HCT116 (cell line): ENCODE data around the gene ITGAL. TPM values are rescaled to one million over a fixed set of nuclear protein-coding genes. Genes with fewer than 3 reads are reported as not detected.

Source experiments
- ATAC-seq: fragments of 200-7000 bp; cut with Tn5 transposase; 2 replicates; pipeline ENCODE4 v1.9.1; 2020; ENCODE audit warnings: mild to moderate bottlenecking, moderate library complexity
- BruUV-seq: library from RNA; stranded (reverse); fragments of 400-500 nt; replicated peaks from 2 replicates; lab custom pipeline; 2021; lab: Mats Ljungman, UMichigan
- CTCF ChIA-PET: fragments of 300-600 bp; sonication (Branson Sonifier 250); formaldehyde crosslinking; loops from one replicate; lab custom pipeline; 2021; ENCODE audit warnings: antibody characterized with exemption; lab: Charles Lee
- POLR2A ChIA-PET: fragments of 300-600, 350-600 bp; sonication (Branson Sonifier 250); formaldehyde crosslinking; loops from one replicate; lab custom pipeline; 2021; ENCODE audit warnings: antibody characterized with exemption; lab: Charles Lee
- RAD21 ChIA-PET, 2 experiments: fragments of 300-600 bp; sonication (Branson Sonifier 250); formaldehyde crosslinking; loops; one replicate each; lab custom pipeline; 2023; ENCODE audit warnings: low total read pairs in 2 of 2; ENCODE audit not compliant: uncharacterized antibody in 2 of 2, unreplicated experiment in 2 of 2, low non-redundant PET in 1 of 2; lab: Charles Lee
- DNase-seq: peaks from one replicate; pipeline ENCODE4 v3.0.0-alpha.2; 2010; ENCODE audit warnings: low read depth, low spot score
- H2AFZ ChIP-seq: fragments of 200-600 bp; shearing (Covaris generic), sonication (generic); 2 replicates; pipeline ENCODE4 v1.6.1; 2017; ENCODE audit warnings: low read depth, mixed run types, mixed read lengths, antibody characterized with exemption, low read length; ENCODE audit not compliant: poor library complexity, severe bottlenecking
- H3K27ac ChIP-seq: 2 replicates; pipeline ENCODE4 v1.5.1; 2012; ENCODE audit warnings: low read depth, low read length
- H3K27me3 ChIP-seq: fragments of 200-600 bp; sonication (generic); 2 replicates; pipeline ENCODE4 v1.6.1; 2016; ENCODE audit warnings: mixed run types, low read length, mixed read lengths; ENCODE audit not compliant: insufficient read depth
- H3K36me3 ChIP-seq, 2 experiments: fragments of 200-500 bp in 1 of 2; fragments of 200-600 bp in 1 of 2; sonication (Bioruptor generic) in 1 of 2; sonication (generic) in 1 of 2; 2 replicates each; pipeline versions ENCODE4 v1.5.1 to v1.6.1; 2014 to 2016; ENCODE audit warnings: low read length in 2 of 2, inconsistent platforms in 1 of 2, mixed read lengths in 1 of 2, mixed run types in 1 of 2; ENCODE audit not compliant: insufficient read depth in 2 of 2, control insufficient read depth in 1 of 2
- H3K4me1 ChIP-seq, 2 experiments: fragments of 200-600 bp in 1 of 2; sonication (generic) in 1 of 2; 2 replicates each; pipeline versions ENCODE4 v1.5.1 to v1.6.1; 2012 to 2017; ENCODE audit warnings: low read length in 2 of 2, inconsistent platforms in 1 of 2, mild to moderate bottlenecking in 1 of 2, mixed read lengths in 1 of 2, mixed run types in 1 of 2, moderate library complexity in 1 of 2; ENCODE audit not compliant: insufficient read depth in 2 of 2, control insufficient read depth in 1 of 2
- H3K4me2 ChIP-seq: fragments of 200-600 bp; sonication (generic); 2 replicates; pipeline ENCODE4 v1.6.1; 2017; ENCODE audit warnings: mixed run types, low read length, mixed read lengths
- H3K4me3 ChIP-seq, 2 experiments: fragments of 200-600 bp in 1 of 2; sonication (generic) in 1 of 2; replicated peaks in 1 of 2; 2 replicates each; pipeline ENCODE4 v1.5.1; 2011 to 2016; ENCODE audit warnings: low read length in 2 of 2, control low read depth in 1 of 2, low read depth in 1 of 2, mild to moderate bottlenecking in 1 of 2, mixed read lengths in 1 of 2, mixed run types in 1 of 2
- H3K79me2 ChIP-seq: fragments of 200-600 bp; sonication (generic); 2 replicates; pipeline ENCODE4 v1.6.1; 2017; ENCODE audit warnings: mild to moderate bottlenecking, mixed run types, low read length, moderate library complexity, mixed read lengths; ENCODE audit not compliant: insufficient read depth
- H3K9ac ChIP-seq: fragments of 200-600 bp; sonication (generic); 2 replicates; pipeline ENCODE4 v1.6.1; 2016; ENCODE audit warnings: low read length, mixed read lengths
- H3K9me2 ChIP-seq: fragments of 200-600 bp; sonication (generic), shearing (Covaris generic); 2 replicates; pipeline ENCODE4 v1.6.1; 2017; ENCODE audit warnings: mixed run types, mild to moderate bottlenecking, moderate library complexity; ENCODE audit not compliant: insufficient read depth
- H3K9me3 ChIP-seq, 2 experiments: fragments of 200-500 bp in 1 of 2; fragments of 200-600 bp in 1 of 2; sonication (Bioruptor generic) in 1 of 2; sonication (generic) in 1 of 2; 2 replicates each; pipeline ENCODE4 v1.6.1; 2014 to 2017; ENCODE audit warnings: low read length in 2 of 2, mixed read lengths in 2 of 2, inconsistent platforms in 1 of 2, low read depth in 1 of 2, mild to moderate bottlenecking in 1 of 2, mixed run types in 1 of 2, moderate library complexity in 1 of 2; ENCODE audit not compliant: control insufficient read depth in 1 of 2, insufficient read depth in 1 of 2
- H4K20me1 ChIP-seq: fragments of 200-600 bp; sonication (generic), shearing (Covaris generic); 2 replicates; pipeline ENCODE4 v1.6.1; 2017; ENCODE audit warnings: mixed run types, mild to moderate bottlenecking, moderate library complexity; ENCODE audit not compliant: insufficient read depth
- CBX3 ChIP-seq: IDR thresholded peaks from 2 replicates; pipeline ENCODE4 v1.6.1; 2012; ENCODE audit warnings: low read depth
- FOSL1 ChIP-seq: IDR thresholded peaks from 2 replicates; pipeline ENCODE4 v1.6.1; 2012; ENCODE audit warnings: low read depth
- RAD21 ChIP-seq: IDR thresholded peaks from 2 replicates; pipeline ENCODE4 v1.6.1; 2012; ENCODE audit warnings: low read depth, mild to moderate bottlenecking
- SIN3A ChIP-seq: IDR thresholded peaks from 2 replicates; pipeline ENCODE4 v1.6.1; 2012; ENCODE audit warnings: low read depth
- YY1 ChIP-seq: IDR thresholded peaks from 2 replicates; pipeline ENCODE4 v1.6.1; 2011; ENCODE audit warnings: low read length, low read depth, moderate library complexity, mild to moderate bottlenecking; ENCODE audit not compliant: insufficient replicate concordance; ENCODE audit errors: extremely low read depth
- ZFX ChIP-seq: fragments of 450-650 bp; IDR thresholded peaks from 2 replicates; pipeline ENCODE4 v1.6.1; 2017
- ZNF274 ChIP-seq: fragments of 200-500 bp; sonication (Bioruptor generic); IDR thresholded peaks from 2 replicates; pipeline ENCODE4 v1.6.1; 2014; ENCODE audit warnings: mild to moderate bottlenecking, low read depth, low read length, inconsistent platforms
- intact Hi-C: fragments of 100-400 bp; cut with micrococcal nuclease; formaldehyde crosslinking; loops from 2 replicates; pipeline ENCODE4 v1.10.0; 2022
- total RNA-seq: library from RNA; stranded (reverse); gene quantifications from one replicate; pipeline ENCODE4 v1.2.1, GENCODE V29; 2021; ENCODE audit not compliant: unreplicated experiment
- TF ChIP-seq, protein P1 (sequence below): IDR thresholded peaks from 2 replicates; pipeline ENCODE4 v1.6.1; 2012; ENCODE audit warnings: low read depth

Gene ITGAL
- total RNA-seq, 1 experiment from 2014 or later = 1.4 TPM

DNA sequence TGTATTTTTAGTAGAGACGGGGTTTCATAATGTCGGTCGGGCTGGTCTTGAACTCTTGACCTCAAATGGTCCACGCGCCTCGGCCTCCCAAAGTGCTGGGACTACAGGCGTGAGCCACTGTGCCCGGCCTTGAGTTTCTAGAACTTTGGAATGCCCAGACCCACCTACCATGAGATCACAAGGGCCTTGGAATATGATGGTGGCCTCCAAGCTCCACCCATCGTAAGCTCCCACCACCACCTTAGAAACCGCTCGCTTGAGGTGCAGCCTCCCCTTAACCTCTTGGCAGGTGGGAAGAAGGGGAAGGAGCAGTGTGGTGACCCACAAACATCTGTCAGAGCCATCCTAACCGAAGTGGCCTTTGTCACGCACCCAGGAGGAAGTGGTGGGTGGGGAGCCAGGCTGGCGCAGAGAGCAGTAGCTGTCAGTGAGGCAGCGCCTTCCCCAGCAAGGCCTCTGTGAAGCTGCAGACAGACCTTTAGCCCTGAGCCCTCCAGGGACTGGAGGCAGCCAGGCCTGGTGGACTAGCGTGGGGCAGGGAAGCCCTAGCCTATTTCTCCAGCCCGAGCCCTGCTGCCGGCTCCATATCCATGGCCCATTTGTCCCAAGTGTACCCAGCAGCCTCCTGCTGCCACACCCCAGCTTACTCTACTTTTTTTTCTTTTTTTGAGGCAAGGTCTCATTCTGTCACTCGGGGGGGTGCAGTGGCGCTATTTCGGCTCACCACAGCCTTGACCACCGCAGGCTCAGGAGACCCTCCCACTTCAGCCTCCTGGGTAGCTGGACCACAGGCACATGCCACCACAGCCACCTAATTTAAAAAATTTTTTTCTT lies 13.8 kb upstream of the ITGAL start:
- DNase-seq (no peak), ATAC-seq (no peak)
- H3K36me3 ChIP-seq = no peaks in the 10 kb centered on the region
- CTCF ChIA-PET = interaction anchor here (0.6 to 1.5 kb wide), 2 partner anchors 9 to 17 kb away, joined by 3 to 4 read pairs; no protein-coding TSS in a partner anchor
- no peak overlapping the region for H3K27ac ChIP-seq
- no peak overlapping the region for H3K4me3 ChIP-seq
- POLR2A ChIA-PET = interaction anchor here (0.5 kb wide), 1 partner anchor 179 kb away, joined by 3 read pairs; no protein-coding TSS in a partner anchor
- no peaks in the 10 kb centered on the region for H4K20me1 ChIP-seq
- RAD21 ChIA-PET = no interaction called here
- H3K4me2 ChIP-seq = no peak overlapping the region
- no peak for TF ChIP-seq SIN3A
- no peak for TF ChIP-seq FOSL1
- no peak for TF ChIP-seq CBX3
- no peak for TF ChIP-seq ZNF274
- TF ChIP-seq ZFX = no peak
- no peak for TF ChIP-seq RAD21
- TF ChIP-seq, protein P1, sequence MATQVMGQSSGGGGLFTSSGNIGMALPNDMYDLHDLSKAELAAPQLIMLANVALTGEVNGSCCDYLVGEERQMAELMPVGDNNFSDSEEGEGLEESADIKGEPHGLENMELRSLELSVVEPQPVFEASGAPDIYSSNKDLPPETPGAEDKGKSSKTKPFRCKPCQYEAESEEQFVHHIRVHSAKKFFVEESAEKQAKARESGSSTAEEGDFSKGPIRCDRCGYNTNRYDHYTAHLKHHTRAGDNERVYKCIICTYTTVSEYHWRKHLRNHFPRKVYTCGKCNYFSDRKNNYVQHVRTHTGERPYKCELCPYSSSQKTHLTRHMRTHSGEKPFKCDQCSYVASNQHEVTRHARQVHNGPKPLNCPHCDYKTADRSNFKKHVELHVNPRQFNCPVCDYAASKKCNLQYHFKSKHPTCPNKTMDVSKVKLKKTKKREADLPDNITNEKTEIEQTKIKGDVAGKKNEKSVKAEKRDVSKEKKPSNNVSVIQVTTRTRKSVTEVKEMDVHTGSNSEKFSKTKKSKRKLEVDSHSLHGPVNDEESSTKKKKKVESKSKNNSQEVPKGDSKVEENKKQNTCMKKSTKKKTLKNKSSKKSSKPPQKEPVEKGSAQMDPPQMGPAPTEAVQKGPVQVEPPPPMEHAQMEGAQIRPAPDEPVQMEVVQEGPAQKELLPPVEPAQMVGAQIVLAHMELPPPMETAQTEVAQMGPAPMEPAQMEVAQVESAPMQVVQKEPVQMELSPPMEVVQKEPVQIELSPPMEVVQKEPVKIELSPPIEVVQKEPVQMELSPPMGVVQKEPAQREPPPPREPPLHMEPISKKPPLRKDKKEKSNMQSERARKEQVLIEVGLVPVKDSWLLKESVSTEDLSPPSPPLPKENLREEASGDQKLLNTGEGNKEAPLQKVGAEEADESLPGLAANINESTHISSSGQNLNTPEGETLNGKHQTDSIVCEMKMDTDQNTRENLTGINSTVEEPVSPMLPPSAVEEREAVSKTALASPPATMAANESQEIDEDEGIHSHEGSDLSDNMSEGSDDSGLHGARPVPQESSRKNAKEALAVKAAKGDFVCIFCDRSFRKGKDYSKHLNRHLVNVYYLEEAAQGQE = no peak
- TF ChIP-seq YY1 = no peak
- H3K4me1 ChIP-seq = no peaks in the 10 kb centered on the region
- H3K9ac ChIP-seq = no peak overlapping the region
- H3K27me3 ChIP-seq = no peaks in the 10 kb centered on the region
- H2AFZ ChIP-seq = no peak overlapping the region
- intact Hi-C loops = no loop called here
- H3K9me3 ChIP-seq = no peaks in the 10 kb centered on the region
- no TSS peak for BruUV-seq
- H3K9me2 ChIP-seq = no peaks in the 10 kb centered on the region
- H3K79me2 ChIP-seq = no peaks in the 10 kb centered on the region
